ENCODE results near the gene ZNF431.

- TF ChIP-seq EZH2 (IDR thresholded peaks at IDR 0.05) (no peak), CTCF (IDR thresholded peaks at IDR 0.05) (no peak), EZH2phosphoT487 (IDR thresholded peaks at IDR 0.05) (no peak)
Observed at GRCh38 chr19:21094347-21095025, 47.4 kb upstream of the ZNF431 start.
